Body of pancreas (tissue), 4 donors: ENCODE measurements around the gene EPS8.

ENCODE experiments used
- POLR2A ChIP-seq, 3 donors: fragments of 450-650 bp; IDR thresholded peaks; one replicate each; pipeline ENCODE4 v1.6.1; 2016; ENCODE audit warnings: antibody characterized with exemption in 3 of 3, mild to moderate bottlenecking in 2 of 3
- TF ChIP-seq, protein P1 (sequence below), 7 experiments: fragments of 450-650 bp in 4 of 7; fragments of 200-600 bp in 3 of 7; sonication (generic) in 3 of 7; IDR thresholded peaks; one replicate each; pipeline ENCODE4 v1.5.1; 2016 to 2019; ENCODE audit warnings: antibody characterized with exemption in 7 of 7

DNA sequence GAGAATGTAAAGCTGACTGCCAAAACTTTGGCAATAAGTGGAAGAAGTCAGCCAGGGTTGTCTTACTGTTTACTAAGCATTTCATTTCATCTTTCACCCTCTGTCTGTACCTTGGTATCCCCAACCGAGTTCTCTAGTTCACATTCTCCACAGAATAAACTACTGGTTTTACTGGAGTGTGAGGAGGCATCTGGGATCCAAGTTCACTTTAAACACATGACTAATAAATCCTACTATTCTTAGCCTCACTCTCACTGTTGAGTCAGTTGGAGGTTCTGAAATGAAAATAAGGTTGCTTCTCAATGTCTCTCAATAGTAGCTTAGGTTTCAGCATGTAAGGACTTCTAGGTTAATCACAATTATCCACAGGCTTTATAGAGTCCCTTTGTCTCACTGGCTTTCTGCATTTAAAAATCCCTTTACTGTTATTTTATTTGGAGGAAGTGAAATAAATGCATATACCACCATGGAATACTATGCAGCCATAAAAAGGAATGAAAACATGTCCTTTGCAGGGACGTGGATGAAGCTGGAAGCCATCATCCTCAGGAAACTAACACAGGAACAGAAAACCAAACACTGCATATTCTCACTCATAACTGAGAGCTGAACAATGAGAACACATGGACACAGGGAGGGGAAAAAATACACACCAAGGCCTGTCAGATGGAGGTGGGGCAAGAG lies 95.8 kb downstream of the EPS8 start:
- TF ChIP-seq POLR2A (IDR thresholded peaks at IDR 0.05): no peak
- TF ChIP-seq, protein P1, sequence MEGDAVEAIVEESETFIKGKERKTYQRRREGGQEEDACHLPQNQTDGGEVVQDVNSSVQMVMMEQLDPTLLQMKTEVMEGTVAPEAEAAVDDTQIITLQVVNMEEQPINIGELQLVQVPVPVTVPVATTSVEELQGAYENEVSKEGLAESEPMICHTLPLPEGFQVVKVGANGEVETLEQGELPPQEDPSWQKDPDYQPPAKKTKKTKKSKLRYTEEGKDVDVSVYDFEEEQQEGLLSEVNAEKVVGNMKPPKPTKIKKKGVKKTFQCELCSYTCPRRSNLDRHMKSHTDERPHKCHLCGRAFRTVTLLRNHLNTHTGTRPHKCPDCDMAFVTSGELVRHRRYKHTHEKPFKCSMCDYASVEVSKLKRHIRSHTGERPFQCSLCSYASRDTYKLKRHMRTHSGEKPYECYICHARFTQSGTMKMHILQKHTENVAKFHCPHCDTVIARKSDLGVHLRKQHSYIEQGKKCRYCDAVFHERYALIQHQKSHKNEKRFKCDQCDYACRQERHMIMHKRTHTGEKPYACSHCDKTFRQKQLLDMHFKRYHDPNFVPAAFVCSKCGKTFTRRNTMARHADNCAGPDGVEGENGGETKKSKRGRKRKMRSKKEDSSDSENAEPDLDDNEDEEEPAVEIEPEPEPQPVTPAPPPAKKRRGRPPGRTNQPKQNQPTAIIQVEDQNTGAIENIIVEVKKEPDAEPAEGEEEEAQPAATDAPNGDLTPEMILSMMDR (IDR thresholded peaks at IDR 0.05): no peak
